BLaER1 (cell line): ENCODE data around the gene PMPCA.

Source experiments
- H3K27ac ChIP-seq: shearing (Covaris generic); formaldehyde crosslinking; 2 replicates; pipeline ENCODE4 v1.8.1; 2022
- H3K27me3 ChIP-seq: shearing (Covaris generic); formaldehyde crosslinking; 2 replicates; pipeline ENCODE4 v1.8.1; 2022
- H3K36me3 ChIP-seq: shearing (Covaris generic); formaldehyde crosslinking; 2 replicates; pipeline ENCODE4 v1.8.1; 2022
- H3K4me1 ChIP-seq: shearing (Covaris generic); formaldehyde crosslinking; 2 replicates; pipeline ENCODE4 v1.8.1; 2022
- H3K4me2 ChIP-seq: shearing (Covaris generic); formaldehyde crosslinking; 2 replicates; pipeline ENCODE4 v1.8.1; 2022
- H3K4me3 ChIP-seq: shearing (Covaris generic); formaldehyde crosslinking; 2 replicates; pipeline ENCODE4 v1.8.1; 2022
- H3K9ac ChIP-seq: shearing (Covaris generic); formaldehyde crosslinking; 2 replicates; pipeline ENCODE4 v1.8.1; 2022
- H3K9me3 ChIP-seq: shearing (Covaris generic); formaldehyde crosslinking; 2 replicates; pipeline ENCODE4 v1.8.1; 2022
- H4K20me1 ChIP-seq: shearing (Covaris generic); formaldehyde crosslinking; 2 replicates; pipeline ENCODE4 v1.8.1; 2022
- Cebpa-rat ChIP-seq: shearing (Covaris generic); IDR thresholded peaks from 2 replicates; pipeline ENCODE4 v1.8.1; 2022

PMPCA gene

DNA sequence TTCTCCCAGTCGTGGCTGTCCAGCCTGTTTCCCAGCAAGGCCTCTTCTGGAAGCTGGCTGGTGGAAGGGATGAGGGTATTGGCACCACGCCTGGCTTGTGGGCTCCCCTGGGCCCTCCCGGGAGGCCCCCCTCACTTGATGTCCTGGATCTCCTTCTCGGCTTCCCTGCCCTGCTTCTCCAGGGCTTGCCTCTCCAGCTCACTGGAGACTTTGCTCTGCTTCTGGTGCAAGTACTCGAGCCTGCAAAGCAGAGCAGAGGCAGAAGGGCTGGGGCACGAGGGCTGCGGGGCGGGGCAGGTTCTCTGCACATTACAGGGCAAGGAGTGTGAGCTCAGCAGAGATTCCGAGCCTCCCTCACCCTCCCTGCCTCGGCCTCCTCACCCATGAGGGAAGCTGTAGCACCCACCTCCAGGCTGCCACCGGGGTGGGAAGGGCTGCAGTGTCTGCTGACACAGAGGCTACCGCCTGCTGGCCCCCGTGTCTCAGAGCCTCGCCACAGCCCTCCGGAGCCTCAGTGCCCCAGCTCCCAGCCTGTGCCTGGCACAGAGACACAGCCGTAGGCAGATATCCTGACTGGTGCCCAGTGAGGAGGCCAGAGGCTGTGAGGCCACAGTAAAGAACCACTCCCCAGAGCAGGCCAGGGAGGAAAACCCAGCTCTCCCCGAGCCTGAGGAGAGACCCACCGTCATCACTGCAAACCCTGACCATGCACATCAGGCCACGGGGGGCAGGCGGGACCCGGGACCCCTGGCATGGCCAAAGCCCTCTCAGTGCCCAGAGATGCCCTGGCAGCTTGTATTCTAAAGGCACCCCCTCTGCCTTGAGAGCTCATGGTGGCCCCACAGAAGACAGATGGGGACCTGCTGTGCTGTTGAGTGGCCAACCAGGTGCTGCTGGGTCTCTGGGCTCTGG is 17.7 kb upstream of the PMPCA start:
- Histone ChIP-seq H3K9ac (no peak overlapping the region), H3K27ac (no peak overlapping the region), H3K27me3 (no peaks in the 10 kb centered on the region), H3K9me3 (no peaks in the 10 kb centered on the region), H3K4me3 (no peak overlapping the region), H3K36me3 (peaks cover 97% of the 10 kb centered on the region), H3K4me1 (no peaks in the 10 kb centered on the region), H4K20me1 (peaks cover 43% of the 10 kb centered on the region), H3K4me2 (no peak overlapping the region)
- TF ChIP-seq Cebpa-rat = no peak

- peaks cover 5% of the 10 kb centered on the region for H3K4me1 ChIP-seq
Measured at GRCh38 chr9:136393531-136393930, 16.9 kb upstream of the PMPCA start.

DNA sequence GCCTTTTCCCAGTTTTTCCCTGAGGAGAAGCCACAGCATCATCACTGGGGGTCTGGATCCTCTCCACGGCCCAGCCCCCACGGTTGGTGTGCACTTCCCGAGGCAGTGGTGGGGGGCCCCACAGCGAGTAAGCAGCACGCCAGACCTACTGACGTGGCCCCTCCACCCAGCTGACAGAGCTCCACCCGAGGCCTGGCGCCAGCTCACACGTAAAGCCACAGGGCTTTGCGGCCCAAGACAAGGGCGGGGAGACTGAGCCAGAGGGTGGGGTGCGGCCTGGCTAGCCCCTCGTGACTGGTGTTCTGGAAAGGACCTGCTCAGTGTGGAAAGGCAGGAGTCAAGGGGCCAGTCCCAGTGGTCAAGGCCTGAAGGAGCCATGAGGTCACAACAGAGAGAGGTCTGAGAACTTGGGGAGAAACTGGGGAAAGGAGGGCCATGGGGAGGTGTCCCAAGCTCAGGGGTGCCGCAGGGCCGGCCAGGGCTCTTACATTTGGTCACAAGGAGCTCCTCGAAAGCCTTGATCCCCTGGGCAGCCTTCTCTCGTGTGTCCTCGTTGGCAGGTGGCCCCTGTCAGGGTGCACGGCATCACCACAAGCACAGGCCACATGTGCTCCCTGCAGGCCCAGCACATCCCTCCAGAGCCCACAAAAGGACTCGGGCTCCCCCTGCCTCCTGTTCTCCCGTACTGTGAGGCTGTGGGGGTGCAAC is 16.0 kb upstream of the PMPCA start:
- no peak for TF ChIP-seq Cebpa-rat
- Histone ChIP-seq H3K36me3 (peaks cover 91% of the 10 kb centered on the region), H3K4me1 (peaks cover 13% of the 10 kb centered on the region), H3K9ac (no peak overlapping the region), H3K27me3 (no peaks in the 10 kb centered on the region), H3K4me3 (no peak overlapping the region), H3K4me2 (no peak overlapping the region), H3K27ac (no peak overlapping the region), H3K9me3 (no peaks in the 10 kb centered on the region), H4K20me1 (peaks cover 56% of the 10 kb centered on the region)

More at GRCh38 chr9:136393531-136393930, 16.9 kb upstream of the PMPCA start:
- no peak for TF ChIP-seq Cebpa-rat
- no peak overlapping the region for H3K9ac ChIP-seq
- H3K36me3 ChIP-seq = peaks cover 97% of the 10 kb centered on the region
- H3K4me2 ChIP-seq = no peak overlapping the region
- peaks cover 50% of the 10 kb centered on the region for H4K20me1 ChIP-seq
- H3K9me3 ChIP-seq = no peaks in the 10 kb centered on the region
- H3K27me3 ChIP-seq = no peaks in the 10 kb centered on the region
- H3K27ac ChIP-seq = no peak overlapping the region
- H3K4me3 ChIP-seq = no peak overlapping the region

DNA sequence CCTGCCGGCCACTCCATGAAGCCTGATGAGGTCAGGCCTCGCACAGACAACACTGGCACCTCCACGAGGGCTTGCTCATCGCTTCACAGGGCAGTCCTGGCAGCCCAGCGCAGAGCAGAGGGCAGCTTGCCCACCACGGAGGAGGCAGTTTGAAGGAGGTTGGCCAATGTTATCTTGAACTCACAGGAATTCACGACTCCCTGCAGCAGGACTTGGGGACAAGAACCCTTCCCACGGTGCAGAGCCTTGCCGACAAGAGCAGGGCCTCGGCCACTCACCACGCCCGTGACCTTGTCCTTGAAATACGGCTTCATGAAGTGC is 15.5 kb upstream of the PMPCA start:
- Histone ChIP-seq H3K4me3 (no peak overlapping the region), H3K36me3 (peaks cover 86% of the 10 kb centered on the region), H4K20me1 (peaks cover 57% of the 10 kb centered on the region), H3K27ac (no peak overlapping the region), H3K27me3 (no peaks in the 10 kb centered on the region), H3K4me1 (peaks cover 13% of the 10 kb centered on the region), H3K4me2 (no peak overlapping the region), H3K9me3 (no peaks in the 10 kb centered on the region), H3K9ac (no peak overlapping the region)
- no peak for TF ChIP-seq Cebpa-rat

DNA sequence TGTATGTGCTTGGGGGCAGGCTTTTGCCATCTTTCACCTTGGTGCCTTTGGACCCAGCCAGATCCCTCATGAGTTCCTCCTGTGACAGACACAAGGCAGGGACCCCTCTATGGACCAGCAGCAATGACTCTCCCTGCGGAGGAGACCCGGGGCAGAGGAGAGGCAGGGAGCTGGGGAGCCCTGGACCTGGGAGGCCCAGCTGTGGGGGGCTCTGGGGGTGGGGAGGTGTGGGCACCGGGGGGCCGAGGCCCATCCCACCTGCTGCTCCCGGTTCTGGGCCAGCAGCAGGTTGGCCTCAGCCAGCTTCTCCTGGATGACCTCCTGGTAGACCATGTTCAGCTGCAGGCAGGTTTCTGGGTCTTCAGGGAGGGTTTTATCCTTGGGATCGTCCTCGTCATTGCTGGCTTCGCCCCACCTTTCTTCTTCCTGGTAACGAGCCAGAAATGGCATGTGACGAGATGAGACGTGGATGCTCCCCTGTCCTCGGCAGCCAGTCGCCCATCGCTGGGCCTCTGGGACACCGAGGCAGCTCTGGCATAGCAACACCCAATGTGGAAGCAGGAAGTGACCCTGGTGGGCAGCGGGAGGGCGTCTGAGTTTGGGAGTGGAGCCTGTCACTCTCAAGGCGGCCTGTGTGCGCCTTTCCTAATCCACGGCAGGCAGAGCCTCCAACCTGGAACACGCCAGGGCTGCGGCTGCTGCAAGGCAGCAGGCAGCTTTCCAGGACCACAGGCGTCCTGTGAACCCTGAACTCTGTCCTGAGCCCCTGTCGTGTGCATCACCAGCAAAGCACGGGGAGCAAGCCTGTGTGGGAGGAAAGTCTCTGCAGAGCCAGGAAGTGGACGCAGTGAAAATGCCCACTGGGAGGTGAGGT is 14.9 kb upstream of the PMPCA start:
- no peak for TF ChIP-seq Cebpa-rat
- no peak overlapping the region for H3K27ac ChIP-seq
- no peak overlapping the region for H3K9ac ChIP-seq
- H3K9me3 ChIP-seq = no peaks in the 10 kb centered on the region
- peaks cover 18% of the 10 kb centered on the region for H3K4me1 ChIP-seq
- peaks cover 80% of the 10 kb centered on the region for H3K36me3 ChIP-seq
- H4K20me1 ChIP-seq = peaks cover 57% of the 10 kb centered on the region
- no peak overlapping the region for H3K4me3 ChIP-seq
- H3K4me2 ChIP-seq = no peak overlapping the region
- no peaks in the 10 kb centered on the region for H3K27me3 ChIP-seq

DNA sequence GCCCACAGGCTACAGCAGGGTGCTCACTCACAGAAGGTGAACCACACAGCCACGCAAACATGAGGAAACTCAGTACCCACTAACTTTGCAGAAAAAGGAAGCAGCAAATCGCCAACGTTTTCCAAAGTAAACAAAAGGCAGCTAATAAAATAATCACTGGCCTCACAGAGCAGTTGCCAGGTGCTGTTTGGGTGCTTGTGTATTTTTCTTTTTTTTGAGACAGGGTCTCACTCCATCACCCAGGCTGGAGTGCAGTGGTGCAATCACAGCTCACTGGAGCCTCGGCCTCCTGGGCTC is 14.3 kb upstream of the PMPCA start:
- peaks cover 56% of the 10 kb centered on the region for H4K20me1 ChIP-seq
- H3K27me3 ChIP-seq = no peaks in the 10 kb centered on the region
- no peaks in the 10 kb centered on the region for H3K9me3 ChIP-seq
- H3K4me3 ChIP-seq = no peak overlapping the region
- TF ChIP-seq Cebpa-rat = no peak
- no peak overlapping the region for H3K27ac ChIP-seq
- peaks cover 20% of the 10 kb centered on the region for H3K4me1 ChIP-seq
- H3K36me3 ChIP-seq = peaks cover 80% of the 10 kb centered on the region
- H3K4me2 ChIP-seq = no peak overlapping the region
- H3K9ac ChIP-seq = no peak overlapping the region

GRCh38 chr9:136397643-136398042 is 12.8 kb upstream of the PMPCA start:
- Histone ChIP-seq H4K20me1 (peaks cover 41% of the 10 kb centered on the region), H3K9me3 (no peaks in the 10 kb centered on the region), H3K27me3 (no peaks in the 10 kb centered on the region), H3K36me3 (peaks cover 80% of the 10 kb centered on the region), H3K9ac (0 out of 2 replicates have a peak overlapping the region, but pooled peaks have one; percentile 88), H3K4me2 (no peak overlapping the region), H3K4me1 (peaks cover 20% of the 10 kb centered on the region), H3K4me3 (no peak overlapping the region), H3K27ac (no peak overlapping the region)
- no peak for TF ChIP-seq Cebpa-rat

DNA sequence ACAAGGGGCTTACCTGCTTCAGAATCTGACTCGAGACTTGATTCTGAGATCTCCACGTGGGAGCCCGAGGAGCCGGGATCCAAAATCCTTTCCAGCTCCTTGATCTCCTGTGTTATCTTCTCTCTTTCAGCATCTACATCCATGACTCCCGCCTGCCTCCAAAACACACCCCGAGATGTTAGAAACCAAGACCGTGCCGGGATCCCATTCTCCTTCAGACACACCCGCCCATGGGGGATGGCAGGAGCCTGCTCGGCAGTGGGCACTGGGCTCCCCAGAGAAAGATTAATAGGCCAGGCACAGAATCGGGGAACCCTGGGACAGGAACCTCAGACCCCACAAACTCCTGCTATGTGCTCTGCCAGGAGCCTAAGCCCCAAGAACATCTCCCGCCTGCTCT is 12.2 kb upstream of the PMPCA start:
- Histone ChIP-seq H3K4me3 (peak overlapping the region; percentile 96; the same call in 1 of the 2 replicates), H3K9me3 (no peaks in the 10 kb centered on the region), H4K20me1 (peaks cover 35% of the 10 kb centered on the region), H3K27me3 (no peaks in the 10 kb centered on the region), H3K9ac (peak overlapping the region; percentile 88), H3K4me2 (peak overlapping the region; percentile 93), H3K4me1 (peaks cover 21% of the 10 kb centered on the region), H3K27ac (no peak overlapping the region), H3K36me3 (peaks cover 74% of the 10 kb centered on the region)
- no peak for TF ChIP-seq Cebpa-rat

- no peak for TF ChIP-seq Cebpa-rat
- no peaks in the 10 kb centered on the region for H3K27me3 ChIP-seq
- peaks cover 32% of the 10 kb centered on the region for H3K4me1 ChIP-seq
- H3K36me3 ChIP-seq = peaks cover 74% of the 10 kb centered on the region
- H4K20me1 ChIP-seq = peaks cover 30% of the 10 kb centered on the region
- peak overlapping the region; percentile 96 for H3K4me3 ChIP-seq
- peak overlapping the region; percentile 93 for H3K4me2 ChIP-seq
- H3K27ac ChIP-seq = peak overlapping the region; percentile 79
- peak overlapping the region; percentile 88 for H3K9ac ChIP-seq
- H3K9me3 ChIP-seq = no peaks in the 10 kb centered on the region
Measured at GRCh38 chr9:136399176-136400037, 11.1 kb upstream of the PMPCA start.
